Ishikawa (cell line): ENCODE data around the gene CLSTN2.

Experiments used
- CEBPB ChIP-seq: IDR thresholded peaks from 2 replicates; pipeline ENCODE4 v1.6.1; 2012
- CREB1 ChIP-seq: IDR thresholded peaks from 2 replicates; pipeline ENCODE4 v1.6.1; 2012; ENCODE audit warnings: low read depth
- EGR1 ChIP-seq: IDR thresholded peaks from 2 replicates; pipeline ENCODE4 v1.6.1; 2012
- EP300 ChIP-seq: IDR thresholded peaks from 2 replicates; pipeline ENCODE4 v1.6.1; 2012; ENCODE audit warnings: borderline replicate concordance
- FOXM1 ChIP-seq: IDR thresholded peaks from 2 replicates; pipeline ENCODE4 v1.6.1; 2012; ENCODE audit warnings: low read depth, borderline replicate concordance
- NFIC ChIP-seq: IDR thresholded peaks from 2 replicates; pipeline ENCODE4 v1.6.1; 2012
- RAD21 ChIP-seq: IDR thresholded peaks from 2 replicates; pipeline ENCODE4 v1.6.1; 2012; ENCODE audit warnings: low read depth
- REST ChIP-seq: IDR thresholded peaks from 2 replicates; pipeline ENCODE4 v1.6.1; 2012; ENCODE audit warnings: low read depth, mild to moderate bottlenecking
- TAF1 ChIP-seq: IDR thresholded peaks from 2 replicates; pipeline ENCODE4 v1.6.1; 2012; ENCODE audit warnings: low read depth, mild to moderate bottlenecking
- TCF12 ChIP-seq: IDR thresholded peaks from 2 replicates; pipeline ENCODE4 v1.6.1; 2012; ENCODE audit warnings: low read depth
- TEAD4 ChIP-seq: IDR thresholded peaks from 2 replicates; pipeline ENCODE4 v1.6.1; 2012
- YY1 ChIP-seq: IDR thresholded peaks from 2 replicates; pipeline ENCODE4 v1.6.1; 2012; ENCODE audit warnings: low read depth
- ZBTB7A ChIP-seq: IDR thresholded peaks from 2 replicates; pipeline ENCODE4 v1.6.1; 2012; ENCODE audit warnings: low read depth
- TF ChIP-seq, protein P1 (sequence below): IDR thresholded peaks from 2 replicates; pipeline ENCODE4 v1.6.1; 2012
- TF ChIP-seq, protein P2 (sequence below): IDR thresholded peaks from 2 replicates; pipeline ENCODE4 v1.6.1; 2012

The CLSTN2 gene

GRCh38 chr3:140050396-140050795 lies 115.4 kb downstream of the CLSTN2 start:
- TF ChIP-seq YY1 = no peak
- TF ChIP-seq, protein P1, sequence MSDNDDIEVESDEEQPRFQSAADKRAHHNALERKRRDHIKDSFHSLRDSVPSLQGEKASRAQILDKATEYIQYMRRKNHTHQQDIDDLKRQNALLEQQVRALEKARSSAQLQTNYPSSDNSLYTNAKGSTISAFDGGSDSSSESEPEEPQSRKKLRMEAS = no peak

- TF ChIP-seq EP300 (no peak), RAD21 (peak; percentile 46), CEBPB (no peak)
Measured at GRCh38 chr3:140051019-140051957, 116.3 kb downstream of the CLSTN2 start.

DNA sequence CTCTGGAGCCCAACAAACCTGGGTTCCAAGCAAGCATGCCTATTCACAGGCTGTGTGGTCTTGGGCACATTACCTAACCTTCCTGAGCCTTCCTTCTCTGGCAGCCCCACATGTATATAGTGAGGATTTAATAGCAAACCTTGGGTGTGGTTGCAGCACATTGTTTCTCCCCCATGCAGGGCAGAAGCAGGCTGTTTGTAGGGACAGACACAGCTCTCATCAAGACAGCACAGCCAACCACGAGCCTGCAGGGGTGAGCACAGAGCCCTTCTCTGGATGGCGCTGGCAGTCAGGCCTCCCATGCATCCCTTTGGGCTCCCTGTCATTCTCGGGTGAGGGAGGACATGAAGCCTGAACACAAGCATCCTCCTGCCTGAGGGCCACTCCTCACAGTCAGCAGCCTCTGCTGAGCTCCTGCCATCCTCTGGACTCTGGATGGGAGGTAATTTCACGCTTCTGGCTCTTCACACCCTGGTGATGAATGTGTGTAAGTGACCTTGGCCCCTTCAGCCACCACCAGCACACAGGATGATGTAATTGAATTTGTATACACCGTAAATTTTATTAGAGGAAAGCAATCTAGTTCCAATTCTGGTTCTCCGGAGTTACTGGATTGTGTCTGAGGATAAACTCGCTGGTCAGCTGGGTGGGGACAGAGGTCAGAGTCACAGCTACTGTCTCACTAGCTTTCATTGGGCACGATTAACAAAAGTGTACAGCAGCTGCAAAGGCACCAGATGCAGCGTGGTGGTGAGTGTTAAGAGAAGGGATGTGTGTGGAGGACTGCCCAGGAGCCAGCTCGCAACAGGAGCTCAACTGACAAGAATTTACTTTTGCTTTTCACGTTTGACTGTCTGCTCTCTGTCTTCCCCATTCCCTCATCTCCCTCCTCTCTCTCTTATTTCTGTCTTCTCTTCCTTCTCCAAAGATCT lies 118.1 kb downstream of the CLSTN2 start:
- TF ChIP-seq NFIC (no peak), REST (no peak), FOXM1 (no peak), EP300 (no peak), EGR1 (no peak), TCF12 (no peak), TAF1 (no peak), CEBPB (no peak), ZBTB7A (no peak), TEAD4 (no peak), CREB1 (no peak), RAD21 (no peak), YY1 (no peak)
- TF ChIP-seq, protein P2, sequence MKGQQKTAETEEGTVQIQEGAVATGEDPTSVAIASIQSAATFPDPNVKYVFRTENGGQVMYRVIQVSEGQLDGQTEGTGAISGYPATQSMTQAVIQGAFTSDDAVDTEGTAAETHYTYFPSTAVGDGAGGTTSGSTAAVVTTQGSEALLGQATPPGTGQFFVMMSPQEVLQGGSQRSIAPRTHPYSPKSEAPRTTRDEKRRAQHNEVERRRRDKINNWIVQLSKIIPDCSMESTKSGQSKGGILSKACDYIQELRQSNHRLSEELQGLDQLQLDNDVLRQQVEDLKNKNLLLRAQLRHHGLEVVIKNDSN = no peak
- TF ChIP-seq, protein P1 = no peak

- TF ChIP-seq, protein P2 = no peak
- TF ChIP-seq FOXM1 (no peak), EP300 (no peak), TEAD4 (no peak), YY1 (no peak), REST (no peak), TCF12 (no peak), RAD21 (no peak), EGR1 (no peak), NFIC (no peak)
- TF ChIP-seq, protein P1 = no peak
Measured at GRCh38 chr3:140053794-140054193, 118.8 kb downstream of the CLSTN2 start.

GRCh38 chr3:140055092-140055791 lies 120.3 kb downstream of the CLSTN2 start:
- TF ChIP-seq ZBTB7A (no peak), CEBPB (no peak)
